Measurements from ENCODE around the gene IFT52. TPM values are rescaled to one million over a fixed set of nuclear protein-coding genes. Genes with fewer than 3 reads are reported as not detected.
A peak's percentile ranks its signal among the peaks of the same experiment; 100 is the strongest.

IFT52 gene
- 10 to 100 TPM; 17.8 to 29.7 (median 23.1) TPM for total RNA-seq

DNA sequence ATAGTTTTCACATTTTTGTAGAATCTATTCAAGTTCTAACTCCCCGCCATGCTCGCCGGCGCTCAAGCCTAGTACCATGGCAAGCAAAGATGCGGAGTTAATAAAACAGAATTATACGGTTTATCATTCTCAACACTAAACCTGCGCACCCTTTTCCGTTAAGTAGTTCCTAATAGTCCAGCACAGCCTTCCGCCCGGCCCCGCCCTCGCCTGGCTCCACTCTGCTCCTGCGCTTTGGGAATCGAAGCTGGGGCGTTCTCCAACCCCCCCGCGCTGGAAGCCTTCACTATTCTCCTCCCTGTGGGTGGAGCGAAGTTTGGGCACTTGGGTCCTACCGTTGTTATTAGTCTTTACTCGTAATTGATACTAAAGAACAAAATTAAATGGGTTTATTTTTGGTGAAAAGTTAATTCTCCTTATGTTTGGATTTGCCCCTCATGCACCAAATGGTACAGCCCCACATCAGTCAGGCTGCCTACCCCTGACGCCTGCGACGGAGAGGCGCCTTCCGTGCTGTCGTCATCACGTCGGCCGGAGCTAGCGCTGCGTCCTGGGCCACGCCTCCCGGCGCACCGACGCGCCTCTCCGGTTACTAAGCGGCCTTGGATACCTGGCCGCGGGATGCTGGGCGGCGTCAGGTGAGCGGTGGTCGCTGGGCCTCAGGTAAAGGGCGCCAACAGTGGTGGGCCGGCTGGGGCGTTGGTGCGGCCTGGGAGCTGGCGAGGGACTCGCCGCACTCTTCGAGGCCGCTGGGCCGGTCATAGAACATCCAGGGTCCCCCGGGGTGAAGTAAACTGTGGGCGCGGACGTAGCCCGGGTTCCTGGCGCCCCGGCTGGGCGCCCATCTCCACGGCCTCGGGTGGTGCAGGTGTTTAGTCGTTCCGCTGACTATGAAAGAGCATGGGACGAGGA is at the start of gene IFT52:
IFT52 (plus strand) TSS at position 546 of the 912 bp plus-strand sequence. CDS start 3,762 bp downstream, outside the sequence.
- no peaks in the 10 kb centered on the region for H3K27me3 ChIP-seq
- H3K27ac ChIP-seq: peak within 1 kb of the TSS; percentile 68 to 92 (median 78)
- 0 to 1% methylated on average over 57 to 68 of the region's 68 CpGs for WGBS, 2 donors
- peaks cover 0 to 24% (median 8%) of the 10 kb centered on the region in 4 donors for H3K4me1 ChIP-seq
- peak within 1 kb of the TSS; percentile 61 to 83 (median 70) for H3K4me3 ChIP-seq
- peaks cover 0 to 23% (median 0%) of the 10 kb centered on the region in 3 donors for H3K36me3 ChIP-seq
- TF ChIP-seq POLR2A (IDR thresholded peaks at IDR 0.05) (peak in 1 of 2 donors; percentile 32), EP300 (IDR thresholded peaks at IDR 0.05) (peak; percentile 85 to 92)
- TF ChIP-seq, protein P1, sequence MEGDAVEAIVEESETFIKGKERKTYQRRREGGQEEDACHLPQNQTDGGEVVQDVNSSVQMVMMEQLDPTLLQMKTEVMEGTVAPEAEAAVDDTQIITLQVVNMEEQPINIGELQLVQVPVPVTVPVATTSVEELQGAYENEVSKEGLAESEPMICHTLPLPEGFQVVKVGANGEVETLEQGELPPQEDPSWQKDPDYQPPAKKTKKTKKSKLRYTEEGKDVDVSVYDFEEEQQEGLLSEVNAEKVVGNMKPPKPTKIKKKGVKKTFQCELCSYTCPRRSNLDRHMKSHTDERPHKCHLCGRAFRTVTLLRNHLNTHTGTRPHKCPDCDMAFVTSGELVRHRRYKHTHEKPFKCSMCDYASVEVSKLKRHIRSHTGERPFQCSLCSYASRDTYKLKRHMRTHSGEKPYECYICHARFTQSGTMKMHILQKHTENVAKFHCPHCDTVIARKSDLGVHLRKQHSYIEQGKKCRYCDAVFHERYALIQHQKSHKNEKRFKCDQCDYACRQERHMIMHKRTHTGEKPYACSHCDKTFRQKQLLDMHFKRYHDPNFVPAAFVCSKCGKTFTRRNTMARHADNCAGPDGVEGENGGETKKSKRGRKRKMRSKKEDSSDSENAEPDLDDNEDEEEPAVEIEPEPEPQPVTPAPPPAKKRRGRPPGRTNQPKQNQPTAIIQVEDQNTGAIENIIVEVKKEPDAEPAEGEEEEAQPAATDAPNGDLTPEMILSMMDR (IDR thresholded peaks at IDR 0.05): peak in 2 of 5 experiments; percentile 23 to 43
- no peaks in the 10 kb centered on the region for H3K9me3 ChIP-seq
- DNase-seq (ENCODE audit: low spot score in 2 of 2): peak; percentile 88 to 92

DNA sequence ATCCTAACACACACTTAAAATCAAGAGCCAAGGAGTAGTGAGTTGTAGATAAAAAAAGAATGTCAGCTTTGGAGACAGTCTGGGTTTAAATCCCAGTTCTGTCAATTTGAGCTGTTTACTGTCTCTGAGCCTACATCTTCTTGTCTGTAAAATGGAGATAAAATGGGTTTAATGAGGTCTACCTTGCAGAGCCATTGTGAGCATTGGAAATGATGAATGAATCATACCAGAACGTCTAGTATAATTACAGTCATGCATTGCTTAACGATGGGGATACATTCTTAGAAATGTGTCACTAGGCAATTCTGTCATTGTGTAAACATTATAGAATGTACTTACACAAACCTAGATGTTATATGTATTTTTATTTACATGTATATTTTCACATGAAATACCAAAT is 49.5 kb upstream of the IFT52 start:
- H3K36me3 ChIP-seq: peaks cover 0 to 66% (median 0%) of the 10 kb centered on the region in 3 donors
- H3K27ac ChIP-seq: no peak overlapping the region
- 70 to 71% methylated on average over 2 of the region's 2 CpGs for WGBS, 2 donors

GRCh38 chr20:43542161-43542560 is 48.6 kb upstream of the IFT52 start:
- Histone ChIP-seq H3K36me3 (peaks cover 0 to 64% (median 0%) of the 10 kb centered on the region in 3 donors), H3K9me3 (peaks cover 0 to under 1% (median 0%) of the 10 kb centered on the region in 4 donors), H3K27me3 (no peaks in the 10 kb centered on the region), H3K4me1 (no peaks in the 10 kb centered on the region), H3K4me3 (no peak overlapping the region), H3K27ac (no peak overlapping the region)
- TF ChIP-seq, protein P1 (IDR thresholded peaks at IDR 0.05): no peak
- TF ChIP-seq EP300 (IDR thresholded peaks at IDR 0.05) (no peak), POLR2A (IDR thresholded peaks at IDR 0.05) (no peak)
- no peak for DNase-seq (ENCODE audit: low spot score in 2 of 2)
- WGBS, 2 donors: 83 to 87% methylated on average over 5 of the region's 5 CpGs

More for the DNA sequence above, 49.5 kb upstream of the IFT52 start:
- Histone ChIP-seq H3K4me3 (no peak overlapping the region), H3K27me3 (no peaks in the 10 kb centered on the region), H3K4me1 (no peaks in the 10 kb centered on the region), H3K9me3 (no peaks in the 10 kb centered on the region)
- no peak for DNase-seq (ENCODE audit: low spot score in 2 of 2)
- no peak for TF ChIP-seq POLR2A (IDR thresholded peaks at IDR 0.05)
- TF ChIP-seq, protein P1 (IDR thresholded peaks at IDR 0.05): no peak
- TF ChIP-seq EP300 (IDR thresholded peaks at IDR 0.05): no peak

DNA sequence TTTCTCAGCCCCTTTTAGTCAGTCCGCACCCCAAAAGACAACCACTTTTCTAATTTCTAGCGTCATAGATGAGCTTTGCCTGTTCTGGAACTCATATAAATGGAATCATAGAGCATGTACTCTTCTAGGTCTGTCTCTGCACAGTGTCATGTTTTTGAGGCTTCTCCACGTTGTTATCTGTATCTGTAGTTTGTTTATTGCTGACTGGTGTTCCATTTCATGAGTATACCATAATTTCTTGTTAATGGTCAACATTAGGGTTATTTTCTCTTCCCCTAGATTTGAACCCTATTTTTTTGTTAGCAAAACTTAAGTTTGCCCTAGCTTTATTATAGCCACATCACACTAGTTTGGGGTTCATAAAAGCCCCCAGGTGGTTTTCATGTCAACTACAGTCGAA is 48.1 kb upstream of the IFT52 start:
- 70 to 71% methylated on average over 4 of the region's 4 CpGs for WGBS, 2 donors
- H3K9me3 ChIP-seq: peaks cover 0 to 6% (median 0%) of the 10 kb centered on the region in 4 donors
- DNase-seq (ENCODE audit: low spot score in 2 of 2): no peak
- no peaks in the 10 kb centered on the region for H3K27me3 ChIP-seq
- H3K36me3 ChIP-seq: peaks cover 0 to 65% (median 2%) of the 10 kb centered on the region in 3 donors
- H3K4me1 ChIP-seq: no peaks in the 10 kb centered on the region
- no peak overlapping the region for H3K4me3 ChIP-seq
- no peak overlapping the region for H3K27ac ChIP-seq
- TF ChIP-seq EP300 (IDR thresholded peaks at IDR 0.05) (no peak), POLR2A (IDR thresholded peaks at IDR 0.05) (no peak)
- TF ChIP-seq, protein P1 (IDR thresholded peaks at IDR 0.05): no peak

- Histone ChIP-seq H3K27me3 (no peaks in the 10 kb centered on the region), H3K36me3 (peaks cover 0 to 70% (median 2%) of the 10 kb centered on the region in 3 donors), H3K4me1 (no peaks in the 10 kb centered on the region), H3K4me3 (no peak overlapping the region), H3K27ac (no peak overlapping the region), H3K9me3 (peaks cover 0 to 7% (median 0%) of the 10 kb centered on the region in 4 donors)
- TF ChIP-seq POLR2A (IDR thresholded peaks at IDR 0.05): no peak
- no peak for TF ChIP-seq EP300 (IDR thresholded peaks at IDR 0.05)
- TF ChIP-seq, protein P1 (IDR thresholded peaks at IDR 0.05): no peak
- WGBS, 2 donors: 90 to 91% methylated on average over 5 of the region's 5 CpGs
- DNase-seq (ENCODE audit: low spot score in 2 of 2): no peak
Measured at GRCh38 chr20:43543138-43543537, 47.6 kb upstream of the IFT52 start.

Data from tibial nerve (tissue), 4 donors.